Endodermal cell (in vitro differentiated cells): ENCODE measurements around the gene TXK. TPM values are rescaled to one million over a fixed set of nuclear protein-coding genes. Genes with fewer than 3 reads are reported as not detected.
A peak's percentile ranks its signal among the peaks of the same experiment; 100 is the strongest.

Source experiments
- DNase-seq: peaks from one replicate; pipeline ENCODE4 v3.0.0-alpha.2; 2017
- H3K27ac ChIP-seq: 2 replicates; pipeline ENCODE4 v1.5.1; 2013; ENCODE audit warnings: mild to moderate bottlenecking, low read depth, low read length, moderate library complexity
- H3K27me3 ChIP-seq: 2 replicates; pipeline ENCODE4 v1.6.1; 2013; ENCODE audit warnings: mild to moderate bottlenecking, low read length, moderate library complexity; ENCODE audit not compliant: insufficient read depth, control insufficient read depth, poor library complexity, severe bottlenecking
- H3K36me3 ChIP-seq: 2 replicates; pipeline ENCODE4 v1.7.0; 2013; ENCODE audit warnings: mild to moderate bottlenecking, low read length, moderate library complexity; ENCODE audit not compliant: control insufficient read depth, insufficient read depth
- H3K4me1 ChIP-seq: one replicate; pipeline ENCODE4 v1.7.0; 2013; ENCODE audit warnings: low read length; ENCODE audit not compliant: control insufficient read depth, insufficient read depth
- H3K4me3 ChIP-seq: 2 replicates; pipeline ENCODE4 v1.5.1; 2013; ENCODE audit warnings: mild to moderate bottlenecking, low read length, moderate library complexity
- H3K9ac ChIP-seq: 2 replicates; pipeline ENCODE4 v1.6.1; 2013; ENCODE audit warnings: mild to moderate bottlenecking, low read length, moderate library complexity; ENCODE audit not compliant: poor library complexity, severe bottlenecking; ENCODE audit errors: extremely low read depth
- H3K9me3 ChIP-seq: 2 replicates; pipeline ENCODE4 v1.6.1; 2013; ENCODE audit warnings: mild to moderate bottlenecking, low read length, moderate library complexity; ENCODE audit not compliant: control insufficient read depth
- H3K27ac Mint-ChIP-seq: 2 replicates; pipeline ENCODE4 v1.8.0; 2020; ENCODE audit warnings: mixed read lengths
- H3K27me3 Mint-ChIP-seq: 2 replicates; pipeline ENCODE4 v1.8.0; 2021; ENCODE audit warnings: mild to moderate bottlenecking, mixed read lengths; ENCODE audit not compliant: insufficient read depth
- H3K36me3 Mint-ChIP-seq: 2 replicates; pipeline ENCODE4 v1.8.0; 2020; ENCODE audit warnings: low read depth, mixed read lengths
- H3K4me1 Mint-ChIP-seq: 2 replicates; pipeline ENCODE4 v1.8.0; 2020; ENCODE audit warnings: mixed read lengths
- H3K4me3 Mint-ChIP-seq: 2 replicates; pipeline ENCODE4 v1.8.0; 2020; ENCODE audit warnings: mild to moderate bottlenecking, moderate library complexity, mixed read lengths
- H3K9me3 Mint-ChIP-seq: 2 replicates; pipeline ENCODE4 v1.8.0; 2020; ENCODE audit warnings: mild to moderate bottlenecking, mixed read lengths
- WGBS, 2 experiments: methylation state at CpG; one replicate each; pipeline versions ENCODE4 v1.1.5 to v1.1.7; 2013; ENCODE audit warnings: missing lambda C conversion rate in 2 of 2, mixed read lengths in 1 of 2; ENCODE audit not compliant: insufficient coverage in 1 of 2, insufficient read length in 1 of 2; 5-methylcytosine and 5-hydroxymethylcytosine counted together
- total RNA-seq, 2 donors: library from RNA; stranded (reverse); fragmentation: NEBNext Ultra II Directional in 1 of 2; extraction: Animal tissue kit (Norgen Biotek cat#: 25700) in 1 of 2; gene quantifications; 2 replicates in 1 of 2; 3 replicates in 1 of 2; pipeline ENCODE4 v1.2.1, GENCODE V29; 2021
- TF ChIP-seq, protein P1 (sequence below): fragments of 200-600 bp; sonication (generic); conservative IDR thresholded peaks from 2 replicates; pipeline ENCODE4 v1.5.0; 2021; ENCODE audit warnings: antibody characterized with exemption, mild to moderate bottlenecking

Gene TXK
- total RNA-seq, 2 donors from 2014 or later: 0.66 to 0.68 TPM

DNA sequence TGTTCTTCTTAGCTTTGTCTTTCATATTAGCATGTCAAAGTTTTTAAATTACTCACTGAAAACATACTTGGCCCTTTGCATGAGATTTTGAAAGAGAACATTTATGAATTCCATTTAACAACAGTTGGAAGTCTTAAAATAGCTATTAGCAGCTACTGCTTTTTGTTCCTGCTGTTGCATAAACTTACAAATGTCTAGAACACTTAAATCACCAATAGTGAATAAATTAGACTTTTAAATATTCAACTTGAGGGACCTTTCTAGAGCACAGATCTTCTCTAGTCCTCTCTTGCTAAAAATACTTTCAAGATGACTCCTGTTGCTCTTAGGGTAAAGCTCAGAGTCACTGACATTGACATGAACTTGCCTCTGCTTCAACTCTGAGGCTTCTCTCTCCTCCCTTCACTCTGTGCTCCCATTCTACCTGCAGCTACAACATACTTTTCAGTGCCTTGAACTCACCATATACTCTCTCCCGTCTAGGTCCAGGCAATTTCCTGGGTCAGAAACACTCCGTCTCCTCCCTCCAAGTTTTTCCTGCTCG, 15.8 kb upstream of the TXK start:
- peaks cover 37% of the 10 kb centered on the region for H3K36me3 Mint-ChIP-seq
- no peaks in the 10 kb centered on the region for H3K27me3 ChIP-seq
- no peak overlapping the region for H3K4me3 Mint-ChIP-seq
- 89 to 100% methylated on average over 3 of the region's 3 CpGs for WGBS, 2 experiments
- no peak overlapping the region for H3K27ac Mint-ChIP-seq
- no peaks in the 10 kb centered on the region for H3K4me1 Mint-ChIP-seq
- no peak overlapping the region for H3K27ac ChIP-seq
- no peak overlapping the region for H3K9ac ChIP-seq
- peaks cover 31% of the 10 kb centered on the region for H3K9me3 ChIP-seq
- peaks cover 21% of the 10 kb centered on the region for H3K9me3 Mint-ChIP-seq
- H3K4me3 ChIP-seq: no peak overlapping the region
- no peaks in the 10 kb centered on the region for H3K4me1 ChIP-seq
- no peak for DNase-seq
- H3K36me3 ChIP-seq: peaks cover 17% of the 10 kb centered on the region
- H3K27me3 Mint-ChIP-seq: no peaks in the 10 kb centered on the region
- TF ChIP-seq, protein P1, sequence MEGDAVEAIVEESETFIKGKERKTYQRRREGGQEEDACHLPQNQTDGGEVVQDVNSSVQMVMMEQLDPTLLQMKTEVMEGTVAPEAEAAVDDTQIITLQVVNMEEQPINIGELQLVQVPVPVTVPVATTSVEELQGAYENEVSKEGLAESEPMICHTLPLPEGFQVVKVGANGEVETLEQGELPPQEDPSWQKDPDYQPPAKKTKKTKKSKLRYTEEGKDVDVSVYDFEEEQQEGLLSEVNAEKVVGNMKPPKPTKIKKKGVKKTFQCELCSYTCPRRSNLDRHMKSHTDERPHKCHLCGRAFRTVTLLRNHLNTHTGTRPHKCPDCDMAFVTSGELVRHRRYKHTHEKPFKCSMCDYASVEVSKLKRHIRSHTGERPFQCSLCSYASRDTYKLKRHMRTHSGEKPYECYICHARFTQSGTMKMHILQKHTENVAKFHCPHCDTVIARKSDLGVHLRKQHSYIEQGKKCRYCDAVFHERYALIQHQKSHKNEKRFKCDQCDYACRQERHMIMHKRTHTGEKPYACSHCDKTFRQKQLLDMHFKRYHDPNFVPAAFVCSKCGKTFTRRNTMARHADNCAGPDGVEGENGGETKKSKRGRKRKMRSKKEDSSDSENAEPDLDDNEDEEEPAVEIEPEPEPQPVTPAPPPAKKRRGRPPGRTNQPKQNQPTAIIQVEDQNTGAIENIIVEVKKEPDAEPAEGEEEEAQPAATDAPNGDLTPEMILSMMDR: no peak

GRCh38 chr4:48147621-48148020, 13.6 kb upstream of the TXK start:
- Histone ChIP-seq H3K4me1 (no peaks in the 10 kb centered on the region), H3K27me3 (no peaks in the 10 kb centered on the region), H3K36me3 (peaks cover 7% of the 10 kb centered on the region), H3K4me3 (no peak overlapping the region), H3K9ac (no peak overlapping the region), H3K9me3 (peaks cover 10% of the 10 kb centered on the region), H3K27ac (no peak overlapping the region)
- no CpG with 5 or more reads among the region's 1 CpG for WGBS, 2 experiments
- Mint-ChIP-seq H3K27ac (no peak overlapping the region), H3K4me3 (no peak overlapping the region), H3K27me3 (no peaks in the 10 kb centered on the region), H3K36me3 (peaks cover 22% of the 10 kb centered on the region), H3K9me3 (peaks cover under 1% of the 10 kb centered on the region), H3K4me1 (no peaks in the 10 kb centered on the region)
- DNase-seq: no peak
- TF ChIP-seq, protein P1: no peak

- no peak overlapping the region for H3K4me3 Mint-ChIP-seq
- no peak overlapping the region for H3K4me3 ChIP-seq
- no peaks in the 10 kb centered on the region for H3K9me3 Mint-ChIP-seq
- no peaks in the 10 kb centered on the region for H3K36me3 ChIP-seq
- no peak overlapping the region for H3K27ac ChIP-seq
- H3K4me1 ChIP-seq: no peaks in the 10 kb centered on the region
- DNase-seq: no peak
- no peak overlapping the region for H3K9ac ChIP-seq
- peaks cover 1% of the 10 kb centered on the region for H3K4me1 Mint-ChIP-seq
- TF ChIP-seq, protein P1: peak; percentile 84
- no peaks in the 10 kb centered on the region for H3K27me3 Mint-ChIP-seq
- H3K9me3 ChIP-seq: no peaks in the 10 kb centered on the region
- H3K36me3 Mint-ChIP-seq: peaks cover 17% of the 10 kb centered on the region
- no peaks in the 10 kb centered on the region for H3K27me3 ChIP-seq
- 51% methylated on average over 2 of the region's 2 CpGs; no CpG with 5 or more reads in 1 of the 2 experiments for WGBS, 2 experiments
- no peak overlapping the region for H3K27ac Mint-ChIP-seq
Observed at GRCh38 chr4:48141048-48141447, 7.0 kb upstream of the TXK start.
